Fibroblast of skin of left biceps (primary cell): ENCODE measurements around the gene LRP11.
"Not testable (repeated sequence)": the region's sequence is repeated elsewhere in the genome, so short reads cannot be mapped to it uniquely, and the experiment has no call there.

Experiments
- DNase-seq, 2 experiments: peaks; one replicate each; pipeline ENCODE4 v3.0.0-alpha.2; 2013; ENCODE audit warnings: low read depth in 2 of 2

Gene LRP11

GRCh38 chr6:149851461-149852110 lies 12.6 kb downstream of the LRP11 start:
- DNase-seq: no peak

- DNase-seq: not testable (repeated sequence)
Observed at GRCh38 chr6:149848343-149848742, 15.8 kb downstream of the LRP11 start.

GRCh38 chr6:149847939-149848267 lies 16.3 kb downstream of the LRP11 start:
- no peak for DNase-seq

GRCh38 chr6:149846321-149846720 lies 17.8 kb downstream of the LRP11 start:
- peak; percentile 64 to 67 for DNase-seq

- no peak for DNase-seq
Observed at GRCh38 chr6:149845549-149845948, 18.6 kb downstream of the LRP11 start.

- no peak for DNase-seq
Observed at GRCh38 chr6:149844480-149844879, 19.7 kb downstream of the LRP11 start.

GRCh38 chr6:149844036-149844435 lies 20.1 kb downstream of the LRP11 start:
- not testable (repeated sequence) for DNase-seq

GRCh38 chr6:149843051-149843633 lies 21.0 kb downstream of the LRP11 start:
- DNase-seq: no peak

- no peak for DNase-seq
Observed at GRCh38 chr6:149842331-149842730, 21.8 kb downstream of the LRP11 start.

- no peak for DNase-seq
Observed at GRCh38 chr6:149840345-149841075, 23.6 kb downstream of the LRP11 start.

- DNase-seq: no peak
Observed at GRCh38 chr6:149834513-149835481, 29.4 kb downstream of the LRP11 start.

GRCh38 chr6:149833651-149834050 lies 30.5 kb downstream of the LRP11 start:
- DNase-seq: no peak

- DNase-seq: no peak
Observed at GRCh38 chr6:149831308-149831820, 32.8 kb downstream of the LRP11 start.

GRCh38 chr6:149830731-149831307 lies 33.3 kb downstream of the LRP11 start:
- no peak for DNase-seq

GRCh38 chr6:149825292-149825691 lies 38.9 kb downstream of the LRP11 start:
- DNase-seq: no peak

GRCh38 chr6:149823013-149823412 lies 41.1 kb downstream of the LRP11 start:
- no peak for DNase-seq

GRCh38 chr6:149821492-149821891 lies 42.7 kb downstream of the LRP11 start:
- DNase-seq: no peak

GRCh38 chr6:149820506-149820905 lies 43.7 kb downstream of the LRP11 start:
- DNase-seq: no peak

GRCh38 chr6:149815788-149816187 lies 48.4 kb downstream of the LRP11 start:
- no peak for DNase-seq

GRCh38 chr6:149813351-149813750 lies 50.8 kb downstream of the LRP11 start:
- no peak for DNase-seq

GRCh38 chr6:149809798-149810197 lies 54.4 kb downstream of the LRP11 start:
- DNase-seq: no peak
